Stimulated activated CD4-positive, alpha-beta T cell treated with anti-CD3 and anti-CD28 coated beads, Interleukin-1b, Interleukin-23, amount 100 ng/mL, for 1 hour (primary cell): ENCODE data around the gene PPP3R1.

Experiments
- DNase-seq, 2 donors: peaks; one replicate each; pipeline ENCODE4 v3.0.0-alpha.2; 2020; ENCODE audit warnings: low read depth in 2 of 2

PPP3R1 gene, protein sequence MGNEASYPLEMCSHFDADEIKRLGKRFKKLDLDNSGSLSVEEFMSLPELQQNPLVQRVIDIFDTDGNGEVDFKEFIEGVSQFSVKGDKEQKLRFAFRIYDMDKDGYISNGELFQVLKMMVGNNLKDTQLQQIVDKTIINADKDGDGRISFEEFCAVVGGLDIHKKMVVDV

DNA sequence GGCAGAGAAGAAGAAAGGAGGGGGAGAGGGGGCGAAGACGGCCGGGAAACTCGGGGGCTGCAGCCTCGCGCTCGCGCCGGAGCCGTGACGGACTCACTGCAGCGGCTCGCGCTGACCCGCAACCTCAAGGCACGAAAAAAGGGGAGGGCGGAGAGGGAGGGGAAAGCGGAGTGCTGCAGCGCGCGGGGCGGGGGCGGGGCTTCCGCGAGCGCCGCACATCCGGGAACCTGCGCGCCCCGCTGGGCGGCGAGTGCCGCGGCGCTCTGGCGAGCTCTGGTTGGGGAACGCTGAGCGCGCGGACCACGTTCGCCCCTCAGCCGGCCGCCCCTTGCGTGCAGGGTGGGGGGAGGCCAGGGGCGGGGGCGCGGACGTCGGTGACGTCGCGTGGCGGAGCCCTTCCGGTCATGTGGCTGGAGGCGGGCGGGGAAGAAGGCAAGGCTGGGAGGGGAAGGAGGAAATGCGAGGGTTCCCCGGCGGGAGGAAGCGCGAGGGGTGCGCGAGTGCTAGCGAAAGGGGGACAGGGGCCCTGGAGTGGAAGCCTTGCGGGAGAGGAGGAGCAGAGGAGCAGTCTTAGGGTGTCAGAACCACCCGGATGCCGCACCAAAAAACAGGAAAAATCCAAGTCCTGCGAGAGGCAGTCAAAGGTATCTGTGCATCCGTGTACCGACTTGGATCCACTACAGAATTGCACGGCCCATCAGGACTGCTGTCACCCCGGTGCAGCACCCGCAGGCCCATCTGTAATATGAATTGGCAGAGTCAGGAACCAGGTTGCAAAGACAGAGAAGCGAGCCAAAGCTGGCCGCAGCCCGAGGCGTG, at the start of gene PPP3R1:
Gene PPP3R1 (minus strand): TSS at position 133 of the 819 bp plus-strand sequence. CDS start 405 bp downstream, outside the sequence.
- DNase-seq: peak; percentile 86 to 87

DNA sequence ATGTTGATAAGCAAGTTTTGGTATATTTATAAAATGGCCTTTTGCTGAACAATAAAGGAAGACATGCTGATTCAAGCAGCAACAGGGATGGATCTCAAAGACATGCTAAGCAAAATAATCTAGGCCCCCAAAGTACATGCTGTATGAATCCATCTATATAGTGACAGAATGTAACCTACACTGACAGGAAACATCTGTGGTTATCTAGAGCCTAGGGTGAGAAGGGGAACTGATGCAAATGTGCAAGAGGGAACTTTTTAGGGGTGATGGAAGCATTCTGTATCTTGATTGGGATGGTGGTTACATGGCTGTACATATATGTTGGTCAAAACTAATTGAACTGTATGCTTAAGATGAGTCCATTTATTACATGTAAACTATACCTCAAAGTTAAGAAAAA, 43.2 kb upstream of the PPP3R1 start:
- DNase-seq: no peak

DNA sequence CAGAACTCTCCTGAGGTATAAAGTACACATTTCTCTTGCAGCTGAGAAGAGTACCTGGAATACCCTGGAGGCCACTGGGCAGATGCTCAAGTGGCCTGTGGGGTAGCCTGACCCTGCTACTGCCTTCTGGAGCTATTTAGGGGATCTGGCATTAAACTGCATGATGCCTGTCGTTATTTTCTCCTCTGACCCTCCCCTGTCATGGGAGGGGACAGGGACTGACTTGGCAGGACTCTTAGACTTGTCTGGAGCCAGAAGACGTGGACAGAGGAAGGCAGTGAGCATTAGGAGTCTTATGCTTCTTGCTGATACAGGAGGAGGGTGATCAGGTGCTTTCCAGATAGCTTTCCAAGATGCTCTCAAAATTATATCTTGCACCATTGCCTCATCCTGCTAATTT, 42.6 kb upstream of the PPP3R1 start:
- no peak for DNase-seq

DNA sequence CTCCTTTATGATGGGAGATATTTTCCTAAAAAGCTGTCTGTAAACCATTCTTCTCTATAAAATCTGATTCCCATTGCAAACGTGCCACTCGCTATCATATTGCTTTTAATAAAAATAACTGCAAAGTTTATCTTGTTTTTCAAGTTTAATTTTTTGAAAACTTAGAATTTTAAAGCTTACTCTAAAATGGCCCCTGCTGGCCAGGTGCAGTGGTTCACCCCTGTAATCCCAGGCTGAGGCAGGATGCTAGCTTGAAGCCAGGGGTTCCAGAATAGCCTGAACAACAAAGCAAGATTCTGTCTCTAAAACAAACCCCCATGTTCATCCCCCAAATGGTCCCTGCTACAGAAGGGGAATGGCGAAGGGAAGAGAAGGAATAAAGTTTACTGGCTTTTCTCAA, 41.9 kb upstream of the PPP3R1 start:
- no peak for DNase-seq

DNA sequence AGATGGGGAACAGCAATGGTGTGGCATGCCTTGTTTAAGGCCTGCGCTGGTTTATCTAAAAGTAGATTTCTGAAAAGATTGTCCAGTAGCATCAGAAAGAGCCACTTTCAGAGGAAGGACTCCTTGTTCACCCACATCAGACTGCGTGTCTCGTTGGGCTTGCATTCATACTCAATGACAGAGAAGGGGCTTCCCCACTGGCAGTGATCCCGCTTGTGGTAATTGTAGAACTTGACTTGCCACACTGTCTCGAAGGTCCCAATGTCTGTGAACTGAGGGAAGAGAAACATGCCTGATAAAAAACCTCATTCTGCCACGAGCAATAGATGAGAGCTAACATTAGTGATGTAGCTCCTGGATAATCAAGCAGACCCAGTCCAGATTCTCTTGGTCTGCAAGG, 41.4 kb upstream of the PPP3R1 start:
- DNase-seq: no peak

DNA sequence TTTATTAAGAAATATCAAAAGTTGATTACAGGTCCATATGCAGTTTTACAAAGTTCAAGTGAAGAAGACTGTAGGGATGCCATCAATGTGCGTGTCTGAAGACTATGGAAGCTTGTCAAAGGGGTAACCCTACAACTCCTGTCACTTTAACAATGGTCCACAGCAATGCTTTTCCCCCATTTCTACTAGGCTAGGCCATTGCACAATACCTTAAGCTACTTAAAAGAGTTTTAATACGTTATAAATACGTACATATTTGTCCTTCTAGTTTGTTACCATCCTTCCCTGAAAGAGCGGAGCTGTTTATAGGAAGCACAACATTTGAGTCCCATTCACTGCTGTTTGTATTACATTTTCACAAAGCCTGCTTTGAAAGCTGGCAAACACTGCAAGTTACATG, 40.7 kb upstream of the PPP3R1 start:
- no peak for DNase-seq

DNA sequence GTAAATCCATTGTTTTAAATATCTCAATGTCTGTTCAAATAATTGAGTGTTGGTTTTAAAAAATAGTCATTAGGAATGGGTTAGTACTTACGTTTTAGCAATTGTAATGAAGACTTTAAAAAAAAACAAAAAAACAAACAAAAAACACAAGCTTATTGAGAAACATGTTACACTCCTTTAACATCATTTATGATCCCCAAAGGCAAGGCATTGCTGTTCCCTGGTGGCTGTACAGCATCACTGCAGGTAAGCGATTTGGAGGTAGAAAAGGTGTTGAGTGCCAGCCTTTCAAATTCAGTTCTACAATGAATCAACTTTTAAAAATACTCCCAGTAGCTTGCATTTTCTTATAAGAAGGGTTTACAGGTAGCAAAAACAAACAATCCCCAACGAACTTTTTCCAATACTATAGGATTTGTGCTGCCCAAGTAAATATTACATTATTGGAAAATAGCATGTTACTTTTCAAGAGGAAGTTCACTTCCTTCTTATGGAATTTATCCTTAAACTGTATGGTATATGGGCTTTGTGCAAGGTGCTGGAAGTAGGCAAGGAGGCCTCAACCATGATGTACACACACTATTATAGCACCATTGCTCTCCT, 39.9 kb upstream of the PPP3R1 start:
- no peak for DNase-seq

DNA sequence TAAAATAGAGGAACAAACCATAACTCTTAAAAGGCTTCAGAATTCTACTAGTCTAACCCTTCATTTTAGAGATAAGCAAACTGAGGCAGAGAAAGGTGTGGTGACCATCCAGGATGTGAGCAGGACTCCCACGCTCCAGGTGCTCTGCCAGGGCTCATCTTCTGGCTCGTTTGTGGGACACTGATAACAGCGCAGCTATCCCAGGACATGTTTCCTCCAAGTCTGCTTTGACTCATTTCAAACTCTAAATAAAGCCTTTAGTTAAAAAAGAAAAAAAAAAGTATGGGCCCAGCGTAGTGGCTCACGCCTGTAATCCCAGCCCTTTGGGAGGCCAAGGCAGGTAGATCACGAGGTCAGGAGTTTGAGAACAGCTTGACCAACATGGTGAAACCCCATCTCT, 39.0 kb upstream of the PPP3R1 start:
- no peak for DNase-seq

DNA sequence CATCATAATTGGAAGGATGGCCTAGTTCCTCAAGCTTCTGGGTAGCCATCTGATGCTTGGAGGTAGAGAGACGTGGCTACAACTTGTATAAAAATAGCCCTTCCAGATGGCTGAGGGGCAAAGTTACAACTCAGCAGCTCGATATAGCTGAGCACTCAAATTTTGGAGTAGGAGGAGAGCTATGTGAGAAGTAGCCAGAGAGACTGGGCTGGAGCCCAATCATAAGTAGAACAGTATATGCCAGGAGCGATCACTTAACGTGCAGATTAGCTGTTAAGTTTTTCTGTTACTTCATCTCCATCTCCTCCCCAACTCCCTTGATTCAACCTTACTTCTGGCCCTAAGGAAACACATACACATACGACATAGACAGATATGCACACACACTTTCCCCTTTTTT, 38.6 kb upstream of the PPP3R1 start:
- no peak for DNase-seq

DNA sequence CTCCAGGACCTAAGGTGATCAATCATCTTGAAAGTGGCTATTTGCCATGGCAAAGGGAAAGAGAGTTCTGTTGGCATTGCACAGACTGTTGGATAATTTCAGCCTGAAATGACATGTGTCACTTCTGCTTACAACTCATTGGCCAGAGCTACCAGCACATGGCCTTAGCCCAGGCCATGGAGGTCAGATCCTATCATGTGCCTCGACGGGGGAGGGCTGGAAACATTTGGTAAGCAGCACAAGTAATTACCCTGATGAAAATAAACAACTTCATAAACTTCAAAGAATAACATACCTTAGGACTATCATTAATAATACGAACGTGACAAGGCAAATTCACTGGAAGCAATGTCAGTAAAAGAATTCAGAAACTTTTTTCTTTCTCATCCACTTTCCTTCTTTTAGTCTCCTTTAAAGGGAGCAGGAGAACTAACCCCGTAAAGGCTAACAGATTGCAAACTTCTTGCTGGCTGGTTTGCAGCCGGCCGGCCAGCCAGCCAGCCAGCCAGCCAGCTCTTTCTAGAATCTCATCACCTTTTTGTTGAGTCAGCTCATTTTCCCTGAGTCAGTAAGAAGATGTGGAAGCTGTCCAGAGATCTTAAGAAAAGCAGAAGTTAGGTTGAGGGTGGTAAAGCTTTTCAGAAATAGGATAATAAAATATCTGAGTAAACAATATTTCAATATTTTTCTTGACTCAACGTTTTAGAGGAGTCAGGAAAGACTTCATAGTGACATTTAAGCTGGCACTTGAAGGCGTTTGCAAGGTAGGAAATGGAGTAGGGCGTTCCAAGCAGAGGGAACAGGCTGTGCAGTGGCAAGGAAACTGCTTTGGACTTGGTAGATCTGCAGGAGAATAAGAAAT, 35.5 kb upstream of the PPP3R1 start:
- DNase-seq: no peak

DNA sequence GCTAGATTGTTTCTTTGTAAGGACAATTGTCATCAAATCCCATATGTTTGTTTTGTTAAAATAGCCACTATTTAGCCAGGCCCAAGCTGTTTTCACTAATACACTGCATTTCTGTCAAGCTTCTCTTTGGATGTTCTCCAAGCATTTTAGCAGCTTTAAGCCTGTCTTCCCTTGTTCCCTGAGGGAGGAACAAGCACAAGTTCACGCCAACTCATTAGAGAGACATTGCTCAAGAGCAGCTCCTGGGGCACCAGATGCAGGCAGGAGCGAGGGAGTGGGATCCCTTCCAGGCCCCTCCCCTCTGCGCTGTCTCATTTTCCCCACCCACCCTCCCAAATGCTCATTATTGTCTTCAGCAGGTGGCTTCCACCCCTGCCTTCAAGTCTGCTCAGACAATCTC, 32.6 kb upstream of the PPP3R1 start:
- no peak for DNase-seq

DNA sequence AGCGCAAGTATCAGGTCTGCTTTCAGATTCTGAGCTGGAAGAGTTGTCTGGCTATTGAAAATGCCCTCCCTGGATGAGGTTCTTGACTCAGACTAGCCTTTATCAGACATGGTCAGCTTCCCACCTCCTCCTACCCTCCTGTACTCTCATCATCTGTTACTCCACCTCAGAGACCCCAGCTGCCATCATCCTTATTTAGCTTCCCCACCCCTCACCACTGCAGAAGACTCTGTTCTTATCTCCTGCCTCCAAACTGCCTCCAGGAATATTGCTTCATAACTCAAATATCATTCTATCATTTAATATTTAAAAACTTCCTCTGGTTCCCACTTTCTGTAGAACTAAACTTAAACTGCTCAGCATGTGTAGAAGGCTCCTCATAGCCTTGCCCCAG, 31.1 kb upstream of the PPP3R1 start:
- DNase-seq: no peak

DNA sequence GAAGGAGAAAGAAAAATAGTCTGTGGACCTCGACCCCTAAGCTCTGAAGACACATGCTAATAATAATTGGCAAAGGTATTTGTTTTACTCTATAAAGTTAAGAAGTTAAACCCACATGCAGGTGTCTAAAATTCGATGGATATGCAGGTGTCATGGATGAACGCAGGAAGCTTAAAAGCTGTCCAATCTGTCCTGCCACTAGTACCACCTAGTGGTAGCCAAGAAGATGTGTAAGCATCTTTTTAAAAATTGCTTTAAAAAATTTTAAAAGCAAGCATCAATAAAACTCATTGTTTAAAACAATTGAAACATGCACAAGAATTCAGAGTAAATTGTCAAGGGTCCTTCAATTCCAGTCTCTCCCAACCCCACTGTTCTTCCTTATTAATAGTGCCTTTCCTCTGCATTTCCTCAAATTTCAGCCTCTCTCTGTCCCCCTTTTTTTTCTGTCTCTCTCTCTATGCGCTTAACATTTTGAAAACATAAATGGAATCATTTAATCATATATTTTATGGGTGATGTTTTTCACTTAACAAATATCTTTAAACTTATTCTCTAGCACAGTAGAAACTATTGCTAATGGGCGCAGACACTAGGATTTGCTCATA, 30.6 kb upstream of the PPP3R1 start:
- no peak for DNase-seq

DNA sequence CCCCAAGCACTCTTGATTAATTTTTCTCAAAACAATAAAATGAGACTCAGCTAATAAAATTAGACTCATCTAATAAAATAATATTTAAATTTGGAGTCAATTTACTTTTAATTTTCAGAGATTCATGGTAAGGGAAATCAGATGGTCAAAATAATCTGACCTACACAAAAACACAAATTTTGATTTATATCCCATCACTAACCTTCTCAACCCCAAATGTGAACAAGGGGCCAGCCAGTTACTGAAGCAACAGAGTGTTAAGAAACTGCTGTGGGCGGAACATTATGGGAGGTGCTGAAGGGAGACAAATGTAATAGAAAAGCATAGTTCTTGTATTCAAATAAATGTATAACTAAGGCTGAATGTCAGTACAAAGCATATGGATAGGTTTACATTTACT, 28.5 kb upstream of the PPP3R1 start:
- DNase-seq: no peak

DNA sequence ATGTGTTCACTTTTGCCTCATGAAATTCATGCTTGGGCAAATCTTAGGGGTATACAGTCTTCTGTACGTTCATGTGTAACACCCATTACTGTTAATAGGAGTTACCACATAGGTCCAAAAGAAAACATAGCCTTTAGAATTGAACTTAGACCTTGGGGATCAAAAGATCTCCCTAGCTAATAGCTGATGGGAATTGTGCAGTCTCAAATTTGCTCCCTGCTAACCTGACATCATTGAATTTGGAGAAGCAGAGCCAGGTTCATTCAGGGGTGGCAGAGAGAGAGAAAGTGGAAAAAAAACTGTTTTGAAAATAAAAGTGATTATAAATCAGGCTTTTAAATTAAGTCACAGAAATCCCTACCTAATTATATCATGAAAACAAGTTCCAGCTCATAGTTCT, 28.0 kb upstream of the PPP3R1 start:
- DNase-seq: no peak

DNA sequence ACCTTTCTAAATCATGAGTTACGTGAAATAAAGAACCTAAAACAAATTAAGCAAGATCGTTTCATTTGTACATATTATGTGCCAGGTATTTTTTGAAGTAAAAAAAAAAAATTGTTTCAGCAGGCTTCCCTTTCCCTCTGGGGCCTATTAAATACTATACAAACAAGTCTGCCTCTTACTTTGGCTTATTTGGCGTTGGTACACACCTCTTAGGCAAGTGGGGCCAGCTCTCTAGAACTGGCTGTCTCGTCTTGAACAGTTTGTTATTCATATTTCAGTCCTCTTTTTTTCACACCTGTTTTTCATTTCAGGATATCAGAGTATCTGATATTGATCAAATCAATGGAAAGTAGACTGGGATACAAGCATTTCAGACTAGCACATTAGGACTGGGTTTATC, 27.4 kb upstream of the PPP3R1 start:
- DNase-seq: no peak

DNA sequence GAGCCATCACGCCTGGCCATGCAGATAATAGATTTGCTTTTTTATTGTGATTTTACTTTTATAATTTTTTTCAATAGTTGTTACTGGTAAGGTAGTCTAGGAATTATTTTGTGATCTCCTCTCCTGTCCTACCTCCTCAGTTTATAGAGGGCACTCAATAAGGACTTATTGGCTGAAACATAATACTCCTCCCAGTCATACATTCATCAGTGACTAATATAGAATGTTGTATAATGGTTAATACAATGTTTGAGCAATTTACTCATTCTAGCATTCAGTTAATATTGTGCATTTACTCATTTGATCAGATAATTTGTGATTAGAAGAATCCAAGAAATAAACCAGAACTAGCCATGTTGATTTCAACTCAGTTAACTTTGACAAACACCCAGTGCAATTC, 25.8 kb upstream of the PPP3R1 start:
- no peak for DNase-seq

DNA sequence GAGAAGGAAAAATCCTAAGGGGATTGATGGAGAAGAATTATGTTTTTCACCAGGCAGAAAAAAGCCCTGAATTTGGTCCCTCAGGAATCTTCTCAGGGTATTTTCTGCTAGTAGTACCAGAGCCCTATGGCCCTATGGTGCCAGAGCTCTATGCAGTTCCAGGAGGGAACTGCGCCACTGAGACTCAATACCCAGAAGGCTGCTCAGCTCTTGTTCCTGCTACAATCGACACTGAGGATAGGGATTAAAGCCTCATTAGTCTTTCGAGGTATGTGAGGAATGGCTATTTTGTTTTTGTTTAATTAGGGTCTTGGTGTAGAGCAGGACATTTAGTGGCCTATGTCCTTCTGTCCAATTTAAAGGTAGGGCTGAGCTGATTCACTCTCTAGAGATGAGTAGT, 21.7 kb upstream of the PPP3R1 start:
- DNase-seq: no peak

DNA sequence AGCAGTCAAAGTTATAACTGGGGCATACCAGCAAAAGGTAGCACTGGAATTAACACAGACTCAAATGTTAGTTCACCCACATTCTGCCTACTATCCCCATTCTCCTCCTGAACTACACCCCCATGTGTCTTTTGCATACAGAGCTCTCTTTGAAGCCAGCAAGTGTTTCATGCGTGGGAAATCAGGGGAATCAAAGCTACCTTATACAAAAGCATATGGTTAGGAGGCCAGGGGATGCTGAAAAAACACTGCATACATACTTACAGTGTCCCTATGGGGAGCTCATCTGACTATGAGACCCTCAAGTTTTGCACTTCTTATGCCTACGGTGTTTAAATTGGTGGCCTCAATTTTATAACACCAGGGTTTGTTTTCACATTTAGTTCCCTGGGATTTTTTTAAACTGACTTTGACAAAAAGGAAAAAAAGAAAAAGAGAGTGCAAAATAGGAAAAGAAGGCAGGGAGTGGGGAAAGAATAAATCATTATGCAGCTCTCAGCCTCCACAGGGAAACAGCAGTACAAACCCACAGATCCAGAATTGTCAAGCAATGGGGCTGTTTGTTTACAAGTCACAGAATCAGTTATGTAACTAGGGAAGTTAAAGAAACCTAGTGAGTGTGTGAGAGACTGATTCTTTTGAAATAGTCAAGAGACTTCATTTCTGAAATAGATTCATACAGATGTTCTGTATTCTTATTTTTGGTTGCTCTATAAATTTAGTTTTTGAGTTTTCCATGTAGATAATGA, 20.1 kb upstream of the PPP3R1 start:
- DNase-seq: no peak

DNA sequence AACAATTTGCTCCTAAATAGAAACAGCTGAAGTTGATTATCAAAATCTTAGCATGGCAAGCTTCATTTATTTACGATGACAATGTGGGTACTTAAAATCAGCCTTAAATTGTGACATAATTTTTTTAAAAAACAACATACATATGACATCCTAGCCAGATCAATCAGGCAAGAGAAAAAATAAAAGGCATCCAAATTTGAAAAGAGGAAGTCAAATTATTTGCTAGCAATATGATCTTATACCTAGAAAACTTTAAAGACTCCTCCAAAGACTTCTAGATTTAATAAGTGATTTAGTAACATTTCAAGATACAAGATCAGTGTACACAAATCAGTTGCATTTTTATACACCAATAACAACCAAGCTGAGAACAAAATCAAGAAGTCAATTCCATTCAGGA, 14.3 kb upstream of the PPP3R1 start:
- no peak for DNase-seq

DNA sequence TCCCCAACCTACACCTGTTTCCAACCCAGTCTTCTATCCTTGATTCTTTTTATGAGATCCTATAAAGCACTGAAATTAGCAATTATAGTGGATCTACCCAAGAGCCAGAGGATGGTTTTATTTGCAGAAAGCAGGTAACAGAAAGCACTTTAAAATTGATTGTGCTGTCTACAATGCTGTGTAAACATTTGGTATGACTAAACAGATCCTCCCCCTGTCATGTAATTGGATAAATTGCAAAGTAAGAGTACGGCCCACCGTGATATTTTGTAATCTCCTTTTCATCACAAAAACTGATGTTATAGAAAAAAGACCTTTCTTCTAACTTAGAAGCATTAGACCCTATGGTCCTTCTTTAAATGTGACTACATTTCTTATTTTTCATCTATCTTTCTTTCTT, 11.3 kb upstream of the PPP3R1 start:
- DNase-seq: no peak
